UCSD-AML1 (cell line): ENCODE data around the gene LSMEM2.
"Not testable (repeated sequence)": the region's sequence is repeated elsewhere in the genome, so short reads cannot be mapped to it uniquely, and the experiment has no call there.

ENCODE experiments used
- DNase-seq: peaks from one replicate; lab custom pipeline; 2025; ENCODE audit not compliant: unreplicated experiment; lab: John Stamatoyannopoulos, UW

LSMEM2 gene

GRCh38 chr3:50264383-50264963 is 14.4 kb upstream of the LSMEM2 start:
- DNase-seq: no peak

GRCh38 chr3:50264964-50265485 is 13.9 kb upstream of the LSMEM2 start:
- DNase-seq: no peak

- DNase-seq: no peak
Measured at GRCh38 chr3:50265571-50265970, 13.3 kb upstream of the LSMEM2 start.

GRCh38 chr3:50266017-50266416 is 12.9 kb upstream of the LSMEM2 start:
- no peak for DNase-seq

GRCh38 chr3:50266836-50267235 is 12.1 kb upstream of the LSMEM2 start:
- no peak for DNase-seq

GRCh38 chr3:50267280-50267913 is 11.5 kb upstream of the LSMEM2 start:
- DNase-seq: no peak

GRCh38 chr3:50268276-50268675 is 10.6 kb upstream of the LSMEM2 start:
- DNase-seq: no peak

- DNase-seq: no peak
Measured at GRCh38 chr3:50268703-50269451, 10.0 kb upstream of the LSMEM2 start, which contains the start of gene SEMA3B. Gene SEMA3B, plus strand, starts transcription at chr3:50269147. Its CDS starts 94 bp downstream, at chr3:50269241.

GRCh38 chr3:50269460-50269859 is 9.4 kb upstream of the LSMEM2 start:
- DNase-seq: no peak

- DNase-seq: no peak
Measured at GRCh38 chr3:50269977-50270413, 8.9 kb upstream of the LSMEM2 start.

- DNase-seq: no peak
Measured at GRCh38 chr3:50270422-50271224, 8.3 kb upstream of the LSMEM2 start.

GRCh38 chr3:50271314-50271936 is 7.5 kb upstream of the LSMEM2 start:
- DNase-seq: no peak

- DNase-seq: not testable (repeated sequence)
Measured at GRCh38 chr3:50272538-50272910, 6.4 kb upstream of the LSMEM2 start.

GRCh38 chr3:50272911-50273688 is 5.8 kb upstream of the LSMEM2 start:
- DNase-seq: peak; percentile 86

- DNase-seq: no peak
Measured at GRCh38 chr3:50273689-50274065, 5.2 kb upstream of the LSMEM2 start.

- peak; percentile 76 for DNase-seq
Measured at GRCh38 chr3:50274371-50275104, 4.3 kb upstream of the LSMEM2 start.

GRCh38 chr3:50275141-50275995 is 3.5 kb upstream of the LSMEM2 start:
- no peak for DNase-seq

- DNase-seq: no peak
Measured at GRCh38 chr3:50275996-50276761, 2.7 kb upstream of the LSMEM2 start.
